GM06990 (cell line): Measurements from ENCODE around the gene DNAAF5.
"Not testable (repeated sequence)": the region's sequence is repeated elsewhere in the genome, so short reads cannot be mapped to it uniquely, and the experiment has no call there.

Experiments
- DNase-seq: peaks from one replicate; pipeline ENCODE4 v3.0.0-alpha.2; 2011; ENCODE audit not compliant: insufficient read length; ENCODE audit errors: extremely low read depth
- H3K27me3 ChIP-seq: replicated peaks from 2 replicates; pipeline ENCODE4 v1.6.0; 2011; ENCODE audit warnings: low read length; ENCODE audit not compliant: control insufficient read depth, insufficient read depth
- H3K36me3 ChIP-seq: 2 replicates; pipeline ENCODE4 v1.5.1; 2011; ENCODE audit warnings: low read length; ENCODE audit not compliant: control insufficient read depth, insufficient read depth
- H3K4me3 ChIP-seq: replicated peaks from 2 replicates; pipeline ENCODE4 v1.5.1; 2011; ENCODE audit warnings: low read depth, mild to moderate bottlenecking, control low read depth, low read length
- CTCF ChIP-seq: IDR thresholded peaks from 2 replicates; pipeline ENCODE4 v1.5.1; 2011; ENCODE audit warnings: low read length, control low read depth, mild to moderate bottlenecking, inconsistent platforms; ENCODE audit not compliant: insufficient read depth, poor library complexity, severe bottlenecking

Gene DNAAF5

GRCh38 chr7:787332-788240, 61.1 kb downstream of the DNAAF5 start:
- no peak for TF ChIP-seq CTCF
- no peak for DNase-seq
- H3K36me3 ChIP-seq, result peaks cover 3% of the 10 kb centered on the region
- no peak overlapping the region for H3K4me3 ChIP-seq
- no peaks in the 10 kb centered on the region for H3K27me3 ChIP-seq

- Histone ChIP-seq H3K27me3 (no peaks in the 10 kb centered on the region), H3K4me3 (no peak overlapping the region), H3K36me3 (no peaks in the 10 kb centered on the region; the same call in 1 of the 2 replicates)
- DNase-seq, result no peak
- TF ChIP-seq CTCF, result no peak
Observed at GRCh38 chr7:791519-791918, 65.0 kb downstream of the DNAAF5 start.

GRCh38 chr7:794207-794606, 67.7 kb downstream of the DNAAF5 start:
- H3K4me3 ChIP-seq, result no peak overlapping the region
- no peak for TF ChIP-seq CTCF
- no peaks in the 10 kb centered on the region for H3K27me3 ChIP-seq
- DNase-seq, result no peak
- no peaks in the 10 kb centered on the region for H3K36me3 ChIP-seq

- DNase-seq, result no peak
- no peaks in the 10 kb centered on the region for H3K36me3 ChIP-seq
- no peak overlapping the region for H3K4me3 ChIP-seq
- no peaks in the 10 kb centered on the region for H3K27me3 ChIP-seq
- TF ChIP-seq CTCF, result no peak
Observed at GRCh38 chr7:794671-795329, 68.3 kb downstream of the DNAAF5 start.

- not testable (repeated sequence) for H3K27me3 ChIP-seq, DNase-seq, H3K4me3 ChIP-seq, H3K36me3 ChIP-seq
Observed at GRCh38 chr7:796434-797169, 70.1 kb downstream of the DNAAF5 start.
